BLaER1 (cell line): ENCODE results near the gene PRR15L.

Source experiments
- H3K27ac ChIP-seq: shearing (Covaris generic); formaldehyde crosslinking; 2 replicates; pipeline ENCODE4 v1.8.1; 2022
- H3K27me3 ChIP-seq: shearing (Covaris generic); formaldehyde crosslinking; 2 replicates; pipeline ENCODE4 v1.8.1; 2022
- H3K36me3 ChIP-seq: shearing (Covaris generic); formaldehyde crosslinking; 2 replicates; pipeline ENCODE4 v1.8.1; 2022
- H3K4me1 ChIP-seq: shearing (Covaris generic); formaldehyde crosslinking; 2 replicates; pipeline ENCODE4 v1.8.1; 2022
- H3K4me2 ChIP-seq: shearing (Covaris generic); formaldehyde crosslinking; 2 replicates; pipeline ENCODE4 v1.8.1; 2022
- H3K4me3 ChIP-seq: shearing (Covaris generic); formaldehyde crosslinking; 2 replicates; pipeline ENCODE4 v1.8.1; 2022
- H3K9ac ChIP-seq: shearing (Covaris generic); formaldehyde crosslinking; 2 replicates; pipeline ENCODE4 v1.8.1; 2022
- H3K9me3 ChIP-seq: shearing (Covaris generic); formaldehyde crosslinking; 2 replicates; pipeline ENCODE4 v1.8.1; 2022
- H4K20me1 ChIP-seq: shearing (Covaris generic); formaldehyde crosslinking; 2 replicates; pipeline ENCODE4 v1.8.1; 2022
- Cebpa-rat ChIP-seq: shearing (Covaris generic); IDR thresholded peaks from 2 replicates; pipeline ENCODE4 v1.8.1; 2022

Gene PRR15L

DNA sequence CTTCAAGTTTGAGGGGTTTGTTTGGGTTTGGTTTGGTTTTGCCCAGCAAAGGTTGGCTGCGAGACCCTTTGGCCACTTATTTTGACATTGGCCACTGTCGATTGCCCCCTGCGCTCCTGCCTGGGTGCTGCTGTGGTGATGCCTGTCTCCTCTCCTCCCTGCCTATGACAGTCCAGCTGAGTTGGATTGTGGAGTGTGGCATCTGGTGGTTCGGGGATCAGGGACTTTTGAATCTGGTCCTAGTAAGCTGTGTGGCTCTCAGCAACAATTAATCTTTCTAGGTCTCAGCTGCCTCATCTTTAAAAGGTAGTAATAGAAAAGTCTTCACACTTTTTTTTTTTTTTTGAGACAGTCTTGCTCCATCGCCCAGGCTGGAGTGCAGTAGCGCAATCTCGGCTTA lies 40.4 kb upstream of the PRR15L start:
- Histone ChIP-seq H3K4me2 (no peak overlapping the region), H3K36me3 (no peaks in the 10 kb centered on the region), H3K27me3 (no peaks in the 10 kb centered on the region), H3K27ac (no peak overlapping the region), H3K9ac (no peak overlapping the region), H3K4me3 (no peak overlapping the region), H4K20me1 (no peaks in the 10 kb centered on the region), H3K4me1 (peaks cover 16% of the 10 kb centered on the region), H3K9me3 (no peaks in the 10 kb centered on the region)
- TF ChIP-seq Cebpa-rat: no peak

DNA sequence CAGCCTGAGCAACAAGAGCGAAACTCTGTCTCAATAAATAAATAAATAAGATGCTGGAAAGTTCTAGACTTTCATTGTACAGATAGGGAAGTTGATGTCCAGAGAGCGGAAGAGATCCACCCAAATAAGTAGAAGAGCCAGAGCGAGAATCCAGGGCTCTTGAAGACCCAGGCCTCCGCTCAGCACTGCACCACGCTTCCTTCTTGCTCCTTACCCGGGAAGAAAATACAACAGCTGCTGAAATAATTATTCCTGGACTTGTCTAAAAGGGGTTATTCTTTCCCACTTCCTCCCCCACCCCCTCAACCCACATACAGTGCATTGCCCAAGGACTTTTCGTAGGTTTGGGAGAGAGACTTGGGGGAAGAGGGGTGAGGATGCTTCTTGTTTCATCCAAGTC lies 39.9 kb upstream of the PRR15L start:
- H3K4me1 ChIP-seq: peaks cover 11% of the 10 kb centered on the region
- H3K27me3 ChIP-seq: no peaks in the 10 kb centered on the region
- H3K27ac ChIP-seq: no peak overlapping the region
- no peak for TF ChIP-seq Cebpa-rat
- H3K36me3 ChIP-seq: no peaks in the 10 kb centered on the region
- no peaks in the 10 kb centered on the region for H4K20me1 ChIP-seq
- H3K9me3 ChIP-seq: no peaks in the 10 kb centered on the region
- no peak overlapping the region for H3K9ac ChIP-seq
- no peak overlapping the region for H3K4me3 ChIP-seq
- no peak overlapping the region for H3K4me2 ChIP-seq

DNA sequence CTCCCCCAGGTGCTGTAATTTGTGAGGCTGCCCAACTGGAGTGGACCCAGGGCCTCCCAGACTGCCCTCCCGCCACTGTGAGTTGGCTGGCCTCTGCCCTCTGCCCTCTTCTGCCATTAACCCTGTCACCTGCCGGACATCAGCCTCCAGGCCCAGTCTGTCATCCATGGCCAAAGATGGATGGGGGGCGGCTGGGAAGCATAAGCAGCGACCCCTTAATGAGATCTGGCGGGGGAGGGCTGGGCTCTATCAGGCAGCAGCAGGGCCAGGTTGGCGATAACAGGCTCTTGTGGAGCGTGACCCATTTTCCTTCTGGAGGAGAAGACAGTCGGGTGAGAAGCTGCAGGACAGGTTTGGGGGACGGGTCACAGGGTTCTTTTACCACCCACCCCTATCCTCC lies 38.5 kb upstream of the PRR15L start:
- no peak overlapping the region for H3K4me2 ChIP-seq
- no peak overlapping the region for H3K4me3 ChIP-seq
- H3K9ac ChIP-seq: no peak overlapping the region
- H4K20me1 ChIP-seq: no peaks in the 10 kb centered on the region
- no peak overlapping the region for H3K27ac ChIP-seq
- TF ChIP-seq Cebpa-rat: no peak
- peaks cover 6% of the 10 kb centered on the region; the same call in 1 of the 2 replicates for H3K4me1 ChIP-seq
- H3K36me3 ChIP-seq: no peaks in the 10 kb centered on the region
- H3K27me3 ChIP-seq: no peaks in the 10 kb centered on the region
- no peaks in the 10 kb centered on the region for H3K9me3 ChIP-seq

DNA sequence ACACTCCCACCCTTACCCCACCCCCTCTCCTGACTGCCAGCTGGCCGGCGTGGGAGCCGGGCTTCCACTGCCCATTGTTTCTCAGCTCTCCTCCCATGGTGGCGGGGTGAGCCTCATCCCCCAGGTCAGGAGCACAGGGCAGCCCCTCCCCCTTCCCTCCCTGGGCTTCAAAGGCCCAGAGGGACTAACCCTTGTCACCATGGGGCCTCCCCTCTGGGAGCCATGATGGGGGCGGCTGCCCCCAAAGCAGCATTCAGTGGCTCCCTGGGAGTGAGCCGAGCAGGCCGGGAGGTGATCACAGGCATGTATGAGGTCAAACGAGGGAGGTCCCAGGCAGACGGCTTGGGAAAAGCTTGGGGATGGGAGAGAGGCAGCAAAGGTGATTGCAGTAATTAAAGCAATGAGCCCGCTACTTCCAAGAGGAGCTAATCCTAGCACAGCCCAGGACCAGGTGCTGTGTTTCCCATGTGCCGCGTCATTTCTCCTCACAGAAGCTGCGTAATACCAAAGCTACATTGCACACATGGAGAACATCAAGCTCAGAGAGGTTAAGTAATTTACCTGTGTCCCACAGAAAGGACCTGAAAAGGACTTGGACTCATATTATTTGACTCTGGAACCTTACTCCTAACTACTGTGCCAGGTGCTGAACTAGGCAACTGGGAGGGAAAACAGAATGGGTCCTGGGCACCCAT lies 37.7 kb upstream of the PRR15L start:
- Histone ChIP-seq H3K36me3 (no peaks in the 10 kb centered on the region), H3K4me3 (no peak overlapping the region), H3K9ac (no peak overlapping the region), H3K27ac (no peak overlapping the region), H3K27me3 (no peaks in the 10 kb centered on the region), H3K4me2 (no peak overlapping the region), H3K9me3 (no peaks in the 10 kb centered on the region), H4K20me1 (no peaks in the 10 kb centered on the region), H3K4me1 (peaks cover 8% of the 10 kb centered on the region; the same call in 1 of the 2 replicates)
- TF ChIP-seq Cebpa-rat: no peak

DNA sequence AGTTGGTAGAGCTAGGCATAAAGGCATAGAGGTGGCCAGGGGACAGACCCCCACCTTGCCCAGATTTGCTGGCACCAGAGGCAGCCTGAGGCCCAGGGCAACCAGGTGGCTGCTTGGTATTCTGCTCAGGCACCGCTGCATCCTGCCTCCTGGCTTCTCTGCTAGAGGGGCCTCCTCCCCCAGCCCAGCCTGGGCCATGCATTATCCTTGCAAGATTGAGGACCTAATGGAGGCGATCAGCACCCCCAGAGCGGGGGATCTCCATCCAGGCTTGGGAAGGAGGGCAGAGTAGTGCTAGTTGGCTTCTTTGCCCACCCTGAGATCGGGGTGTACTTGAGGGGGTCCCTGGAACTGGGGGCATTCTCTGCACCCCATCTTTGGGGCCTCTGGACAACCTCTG lies 37.0 kb upstream of the PRR15L start:
- H3K36me3 ChIP-seq: no peaks in the 10 kb centered on the region
- H3K27me3 ChIP-seq: no peaks in the 10 kb centered on the region
- TF ChIP-seq Cebpa-rat: no peak
- H3K4me3 ChIP-seq: no peak overlapping the region
- no peak overlapping the region for H3K9ac ChIP-seq
- no peak overlapping the region for H3K27ac ChIP-seq
- H3K9me3 ChIP-seq: no peaks in the 10 kb centered on the region
- peaks cover 8% of the 10 kb centered on the region; the same call in 1 of the 2 replicates for H3K4me1 ChIP-seq
- H3K4me2 ChIP-seq: no peak overlapping the region
- H4K20me1 ChIP-seq: no peaks in the 10 kb centered on the region

DNA sequence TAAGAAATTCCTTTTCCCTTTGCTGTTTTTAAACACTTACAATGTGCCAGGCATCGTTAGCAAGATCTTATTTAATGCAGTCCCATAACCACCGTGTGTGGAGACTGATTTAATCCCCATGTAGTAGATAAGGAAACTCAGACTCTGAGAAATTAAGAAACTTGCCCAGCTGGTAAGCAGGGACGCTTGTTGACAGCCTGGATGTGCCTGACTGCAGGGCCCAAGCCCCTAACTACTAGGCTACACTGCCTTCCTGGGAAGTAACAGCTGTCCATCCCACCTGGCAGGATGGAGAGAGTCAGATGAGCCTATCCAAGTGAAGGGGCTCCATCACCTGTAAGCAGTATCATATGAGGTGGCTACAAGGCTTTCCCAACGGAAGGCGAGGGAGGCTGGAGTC lies 36.3 kb upstream of the PRR15L start:
- Histone ChIP-seq H3K27me3 (no peaks in the 10 kb centered on the region), H4K20me1 (no peaks in the 10 kb centered on the region), H3K4me1 (peaks cover 8% of the 10 kb centered on the region; the same call in 1 of the 2 replicates), H3K4me2 (no peak overlapping the region), H3K27ac (no peak overlapping the region), H3K4me3 (no peak overlapping the region), H3K36me3 (no peaks in the 10 kb centered on the region), H3K9me3 (no peaks in the 10 kb centered on the region), H3K9ac (no peak overlapping the region)
- no peak for TF ChIP-seq Cebpa-rat

DNA sequence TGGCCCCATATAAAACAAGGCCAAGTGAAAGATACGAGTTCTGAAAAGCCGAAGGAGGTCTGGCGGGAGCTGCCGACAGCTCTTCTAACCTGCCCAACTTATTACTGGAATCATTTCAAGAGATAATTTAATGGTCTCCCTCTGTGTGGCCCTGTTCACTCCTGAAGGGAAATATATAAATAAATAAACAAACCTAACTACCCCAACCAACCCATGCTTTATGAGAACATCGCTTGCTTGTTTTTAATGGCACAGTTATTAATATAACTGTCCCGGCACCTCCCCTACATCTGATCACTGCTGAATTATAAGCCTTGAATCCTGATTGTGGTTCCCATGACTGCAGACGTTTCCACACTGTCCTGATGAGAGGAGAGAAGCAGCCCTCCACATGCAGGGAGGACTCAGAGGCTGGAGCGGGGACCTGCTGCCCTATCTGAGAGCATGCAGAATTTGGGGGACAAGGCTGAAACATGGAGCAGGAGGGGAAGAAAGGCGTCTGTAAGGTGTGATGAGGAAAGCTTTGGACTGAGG lies 35.4 kb upstream of the PRR15L start:
- Histone ChIP-seq H3K9ac (no peak overlapping the region), H3K9me3 (no peaks in the 10 kb centered on the region), H3K36me3 (no peaks in the 10 kb centered on the region), H3K27me3 (no peaks in the 10 kb centered on the region), H3K4me3 (no peak overlapping the region), H3K4me2 (no peak overlapping the region), H3K27ac (no peak overlapping the region), H4K20me1 (no peaks in the 10 kb centered on the region), H3K4me1 (peaks cover 8% of the 10 kb centered on the region; the same call in 1 of the 2 replicates)
- TF ChIP-seq Cebpa-rat: no peak

DNA sequence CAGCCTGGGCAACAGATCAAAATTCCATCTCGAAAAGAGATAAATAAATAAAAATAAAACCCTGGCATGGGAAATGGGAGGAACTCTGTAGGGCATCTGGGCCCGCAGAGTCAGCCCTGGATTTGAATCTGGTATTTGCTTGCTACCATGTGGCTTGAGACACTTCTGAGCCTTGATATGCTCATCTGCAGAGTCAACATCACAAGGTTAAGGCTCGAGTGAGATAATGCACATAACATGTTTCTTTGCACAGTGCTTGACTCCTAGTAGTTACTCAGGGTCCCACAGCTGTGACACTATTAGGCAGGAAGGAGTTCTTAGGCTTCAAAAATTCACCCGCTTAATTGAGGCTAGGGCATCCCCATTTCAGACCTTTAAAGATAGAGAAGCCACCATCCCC lies 34.5 kb upstream of the PRR15L start:
- no peak for TF ChIP-seq Cebpa-rat
- H3K9ac ChIP-seq: no peak overlapping the region
- H3K4me2 ChIP-seq: no peak overlapping the region
- H4K20me1 ChIP-seq: no peaks in the 10 kb centered on the region
- H3K36me3 ChIP-seq: no peaks in the 10 kb centered on the region
- no peaks in the 10 kb centered on the region for H3K27me3 ChIP-seq
- no peak overlapping the region for H3K27ac ChIP-seq
- no peaks in the 10 kb centered on the region for H3K9me3 ChIP-seq
- no peak overlapping the region for H3K4me3 ChIP-seq
- peaks cover 13% of the 10 kb centered on the region; the same call in 1 of the 2 replicates for H3K4me1 ChIP-seq

DNA sequence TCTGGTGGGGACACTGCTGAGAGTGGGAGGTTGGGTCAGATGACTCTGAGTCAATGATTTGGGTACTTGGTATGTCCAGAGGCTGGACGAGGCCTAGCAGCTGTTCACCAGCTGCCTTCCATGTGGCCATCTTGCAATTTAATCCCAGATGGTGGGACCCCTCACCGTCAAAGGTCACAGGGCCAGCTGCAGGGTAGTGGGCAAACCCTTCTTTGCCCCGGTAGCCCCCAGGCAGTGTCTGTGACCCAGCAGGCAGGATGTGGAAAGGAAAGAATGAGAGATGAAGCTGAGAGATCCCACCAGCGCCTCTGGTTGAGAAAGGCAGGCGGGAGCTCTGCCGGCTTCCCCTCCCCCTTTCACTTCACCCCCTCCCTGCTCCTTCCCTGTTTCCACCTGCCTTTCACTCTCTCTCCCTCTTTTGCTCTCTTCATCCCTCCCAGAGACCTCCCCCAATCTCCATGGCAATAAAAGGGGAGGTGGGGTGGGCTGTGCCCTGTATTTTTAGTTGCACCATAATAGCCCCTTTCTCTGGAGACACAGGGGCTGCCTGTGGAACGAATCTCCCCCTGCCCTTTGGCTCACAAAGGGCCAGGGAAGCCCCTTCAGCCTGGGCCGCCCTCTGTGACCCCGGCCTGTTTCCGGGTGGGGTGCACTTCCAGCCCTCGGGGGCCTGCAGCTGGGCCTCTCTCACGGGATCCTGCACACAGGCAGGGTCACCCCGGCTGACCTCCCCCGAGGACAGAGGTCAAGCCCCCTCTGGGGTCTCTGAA lies 33.5 kb upstream of the PRR15L start:
- no peak overlapping the region for H3K27ac ChIP-seq
- no peaks in the 10 kb centered on the region for H3K9me3 ChIP-seq
- H3K27me3 ChIP-seq: no peaks in the 10 kb centered on the region
- H3K4me2 ChIP-seq: no peak overlapping the region
- no peak overlapping the region for H3K4me3 ChIP-seq
- TF ChIP-seq Cebpa-rat: no peak
- no peaks in the 10 kb centered on the region for H4K20me1 ChIP-seq
- no peaks in the 10 kb centered on the region for H3K36me3 ChIP-seq
- peaks cover 13% of the 10 kb centered on the region; the same call in 1 of the 2 replicates for H3K4me1 ChIP-seq
- H3K9ac ChIP-seq: no peak overlapping the region

DNA sequence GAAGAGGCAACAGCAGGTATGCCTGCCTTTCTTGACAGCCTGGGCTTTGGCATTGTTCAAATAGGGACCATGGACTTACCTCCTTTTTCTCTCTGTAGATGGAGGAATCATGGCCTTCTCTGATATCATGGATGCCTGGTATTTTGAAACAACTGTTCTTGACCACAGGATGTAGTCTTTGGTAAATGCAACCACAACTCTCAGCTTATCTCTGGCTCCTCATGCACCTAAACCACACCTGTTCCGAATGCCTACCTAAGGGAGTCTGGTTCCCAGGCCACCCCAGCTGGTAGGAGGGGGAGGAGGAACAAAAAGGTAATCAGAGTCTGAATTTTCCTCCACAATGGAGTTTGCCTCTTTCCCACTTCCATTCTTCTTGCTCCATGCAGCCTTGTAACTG lies 32.0 kb upstream of the PRR15L start:
- H3K9ac ChIP-seq: no peak overlapping the region
- no peak overlapping the region for H3K27ac ChIP-seq
- H3K4me2 ChIP-seq: no peak overlapping the region

More for the DNA sequence above, 32.0 kb upstream of the PRR15L start:
- Histone ChIP-seq H3K9me3 (no peaks in the 10 kb centered on the region), H3K4me1 (peaks cover 13% of the 10 kb centered on the region; the same call in 1 of the 2 replicates), H3K36me3 (peaks cover 11% of the 10 kb centered on the region), H3K4me3 (no peak overlapping the region), H4K20me1 (no peaks in the 10 kb centered on the region), H3K27me3 (no peaks in the 10 kb centered on the region)
- no peak for TF ChIP-seq Cebpa-rat
